BE2C (cell line): ENCODE measurements around the gene ALPL. TPM values are rescaled to one million over a fixed set of nuclear protein-coding genes. Genes with fewer than 3 reads are reported as not detected.
"Not testable (repeated sequence)": the region's sequence is repeated elsewhere in the genome, so short reads cannot be mapped to it uniquely, and the experiment has no call there.

ENCODE experiments used
- DNase-seq: peaks from one replicate; pipeline ENCODE4 v3.0.0-alpha.2; 2020
- H3K27me3 ChIP-seq: fragments of 250-450 bp; sonication (Bioruptor Pico); 2 replicates; pipeline ENCODE4 v1.5.1; 2020; ENCODE audit warnings: mild to moderate bottlenecking
- H3K36me3 ChIP-seq: fragments of 250-450 bp; sonication (Bioruptor Pico); 2 replicates; pipeline ENCODE4 v1.5.1; 2020; ENCODE audit warnings: mild to moderate bottlenecking
- H3K4me1 ChIP-seq: fragments of 250-450 bp; sonication (Bioruptor Pico); 2 replicates; pipeline ENCODE4 v1.5.1; 2020
- H3K4me3 ChIP-seq: 2 replicates; pipeline ENCODE4 v1.5.1; 2011; ENCODE audit warnings: low read depth, low read length
- H3K9me3 ChIP-seq: fragments of 250-450 bp; sonication (Bioruptor Pico); 2 replicates; pipeline ENCODE4 v1.5.1; 2020
- CTCF ChIP-seq: IDR thresholded peaks from 2 replicates; pipeline ENCODE4 v1.5.1; 2012; ENCODE audit warnings: mild to moderate bottlenecking, low read depth, low read length
- polyA plus RNA-seq: library from polyadenylated mRNA; unstranded; fragments of >200 nt; gene quantifications from one replicate; pipeline ENCODE4 v1.2.1, GENCODE V29; 2012; ENCODE audit warnings: low read depth, missing spikeins; ENCODE audit not compliant: insufficient read length, insufficient read depth

Gene ALPL
- 0.43 TPM for polyA plus RNA-seq

DNA sequence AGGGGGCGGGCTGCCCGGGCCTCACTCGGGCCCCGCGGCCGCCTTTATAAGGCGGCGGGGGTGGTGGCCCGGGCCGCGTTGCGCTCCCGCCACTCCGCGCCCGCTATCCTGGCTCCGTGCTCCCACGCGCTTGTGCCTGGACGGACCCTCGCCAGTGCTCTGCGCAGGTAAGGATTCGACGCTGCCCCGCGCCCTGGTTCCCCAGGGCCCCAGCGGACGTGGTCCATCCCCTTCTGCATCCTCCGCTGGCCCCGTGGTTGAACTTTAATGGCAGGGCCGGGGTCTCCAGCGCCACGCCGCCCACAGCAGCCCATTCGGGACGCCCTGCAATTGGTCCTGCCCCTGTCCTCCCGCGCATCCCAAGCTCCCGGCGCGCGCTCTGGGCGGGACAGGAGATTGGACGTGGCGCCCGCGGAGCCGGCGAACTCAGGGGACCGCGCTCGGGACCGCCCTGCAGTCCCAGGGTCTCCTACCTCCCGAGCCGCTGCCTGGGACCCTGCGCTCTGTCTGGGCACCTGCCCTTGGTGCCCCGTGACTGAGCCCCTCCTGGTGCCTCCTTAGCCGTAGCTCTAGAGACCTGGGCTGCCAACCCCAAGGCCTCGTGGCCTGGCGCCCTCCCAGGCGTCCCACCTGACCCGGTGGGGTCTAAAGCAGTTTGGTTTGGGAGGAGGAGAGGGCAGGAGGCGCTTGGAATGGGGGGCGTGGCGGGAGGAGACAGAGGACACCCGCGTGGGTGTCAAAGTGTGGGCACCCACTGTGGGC is at the start of gene ALPL:
Gene ALPL (plus strand): TSS at position 73 of the 762 bp plus-strand sequence. CDS start 44,659 bp downstream, outside the sequence.
- H3K4me1 ChIP-seq: no peaks in the 10 kb centered on the region
- no peaks in the 10 kb centered on the region for H3K36me3 ChIP-seq
- no peak for TF ChIP-seq CTCF
- H3K27me3 ChIP-seq: no peaks in the 10 kb centered on the region
- no peaks in the 10 kb centered on the region for H3K9me3 ChIP-seq
- H3K4me3 ChIP-seq: peak within 1 kb of the TSS; percentile 24
- no peak for DNase-seq

GRCh38 chr1:21465127-21465526 is 44.1 kb upstream of the ALPL start:
- not testable (repeated sequence) for DNase-seq, H3K4me1 ChIP-seq, H3K4me3 ChIP-seq, H3K36me3 ChIP-seq, H3K9me3 ChIP-seq, H3K27me3 ChIP-seq

DNA sequence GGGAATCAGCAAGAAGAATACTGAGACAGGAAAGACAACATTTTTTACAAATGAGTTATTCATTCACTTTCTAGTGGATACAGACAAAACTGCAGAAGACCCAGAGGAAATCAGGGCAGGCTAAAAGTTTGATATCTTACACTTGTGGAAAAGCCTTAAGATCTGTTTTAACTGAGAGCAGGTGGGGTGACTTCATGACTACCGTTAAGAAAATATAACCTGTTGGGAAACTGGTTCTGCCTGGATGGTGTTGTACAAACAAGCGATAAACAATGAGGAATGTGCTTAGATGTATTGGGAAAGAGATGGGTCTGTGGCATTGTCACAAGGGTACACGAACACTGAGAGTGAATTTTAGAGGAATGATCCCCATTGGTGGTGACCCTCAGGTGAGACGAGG is 41.3 kb upstream of the ALPL start:
- DNase-seq, H3K36me3 ChIP-seq, H3K27me3 ChIP-seq, H3K4me3 ChIP-seq, H3K4me1 ChIP-seq, H3K9me3 ChIP-seq: not testable (repeated sequence)

DNA sequence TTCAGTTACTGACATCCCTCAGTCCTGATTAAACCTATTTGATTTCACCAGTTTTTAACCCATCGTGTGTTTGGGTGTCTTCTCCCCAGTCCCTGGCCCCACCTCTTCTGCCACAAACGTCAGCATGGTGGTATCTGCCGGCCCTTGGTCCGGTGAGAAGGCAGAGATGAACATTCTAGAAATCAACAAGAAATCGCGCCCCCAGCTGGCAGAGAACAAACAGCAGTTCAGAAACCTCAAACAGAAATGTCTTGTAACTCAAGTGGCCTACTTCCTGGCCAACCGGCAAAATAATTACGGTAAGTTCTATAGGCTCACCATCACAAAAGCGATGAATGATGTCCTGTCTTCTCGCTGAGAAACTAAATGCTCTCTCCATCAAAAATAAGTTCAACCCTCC is 40.6 kb upstream of the ALPL start:
- Histone ChIP-seq H3K4me3 (no peak overlapping the region), H3K9me3 (no peaks in the 10 kb centered on the region), H3K36me3 (no peaks in the 10 kb centered on the region), H3K4me1 (no peaks in the 10 kb centered on the region), H3K27me3 (no peaks in the 10 kb centered on the region)
- no peak for TF ChIP-seq CTCF
- no peak for DNase-seq

DNA sequence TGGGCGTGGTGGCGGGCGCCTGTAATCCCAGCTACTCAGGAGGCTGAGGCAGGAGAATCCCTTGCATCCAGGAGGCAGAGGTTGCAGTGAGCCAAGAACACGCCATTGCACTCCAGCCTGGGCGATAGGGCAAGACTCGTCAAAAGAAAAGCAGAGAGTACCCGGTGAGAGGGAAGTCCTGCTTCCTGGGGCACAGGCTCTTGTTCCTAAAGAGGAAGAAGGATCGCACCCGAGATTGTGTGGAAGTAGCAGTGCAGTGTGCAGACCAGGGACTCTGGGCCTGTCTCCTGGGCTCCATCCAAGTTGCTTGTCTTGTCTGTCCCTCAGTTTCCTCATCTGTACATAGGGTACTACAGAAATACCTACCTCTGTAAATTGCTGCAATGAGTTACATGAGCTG is 39.6 kb upstream of the ALPL start:
- H3K9me3 ChIP-seq: no peaks in the 10 kb centered on the region
- H3K4me1 ChIP-seq: no peaks in the 10 kb centered on the region
- no peak for TF ChIP-seq CTCF
- no peaks in the 10 kb centered on the region for H3K36me3 ChIP-seq
- H3K4me3 ChIP-seq: no peak overlapping the region
- DNase-seq: no peak
- H3K27me3 ChIP-seq: no peaks in the 10 kb centered on the region

DNA sequence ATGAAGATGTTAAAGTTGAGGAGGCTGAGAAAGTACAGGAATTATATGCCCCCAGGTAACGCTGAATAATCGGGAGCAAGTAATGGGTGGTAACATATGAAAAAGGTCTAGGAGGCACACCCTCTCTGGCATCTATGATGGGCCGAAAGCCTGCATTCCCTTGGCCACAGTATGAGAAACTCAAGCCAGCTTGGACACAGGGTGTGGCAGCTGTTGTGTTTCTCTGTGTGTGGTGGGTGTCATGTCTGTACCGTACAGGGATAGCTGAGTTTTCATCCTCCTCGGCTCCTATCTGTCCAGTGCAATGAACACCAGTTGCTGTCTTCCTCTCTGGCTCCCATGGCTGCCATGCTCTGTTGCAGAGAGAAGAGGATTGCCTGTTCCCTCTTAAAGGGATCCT is 36.4 kb upstream of the ALPL start:
- no peaks in the 10 kb centered on the region for H3K27me3 ChIP-seq
- H3K4me1 ChIP-seq: no peaks in the 10 kb centered on the region
- DNase-seq: no peak
- H3K36me3 ChIP-seq: no peaks in the 10 kb centered on the region
- no peaks in the 10 kb centered on the region for H3K9me3 ChIP-seq
- H3K4me3 ChIP-seq: no peak overlapping the region
- no peak for TF ChIP-seq CTCF

- H3K27me3 ChIP-seq: no peaks in the 10 kb centered on the region
- TF ChIP-seq CTCF: no peak
- H3K4me1 ChIP-seq: no peaks in the 10 kb centered on the region
- no peaks in the 10 kb centered on the region for H3K36me3 ChIP-seq
- no peaks in the 10 kb centered on the region for H3K9me3 ChIP-seq
- DNase-seq: no peak
- no peak overlapping the region for H3K4me3 ChIP-seq
Measured at GRCh38 chr1:21478356-21478755, 30.9 kb upstream of the ALPL start.

- H3K36me3 ChIP-seq, H3K27me3 ChIP-seq, DNase-seq, H3K4me3 ChIP-seq, H3K9me3 ChIP-seq, H3K4me1 ChIP-seq: not testable (repeated sequence)
Measured at GRCh38 chr1:21483881-21484280, 25.3 kb upstream of the ALPL start.
